ENCODE measurements around the gene SNAI3. TPM values are rescaled to one million over a fixed set of nuclear protein-coding genes. Genes with fewer than 3 reads are reported as not detected.

The SNAI3 gene
- total and polyA plus RNA-seq, 2 of the 4 experiments (the other 2 are of a cell fraction): 0.21 TPM; not detected in 1

GRCh38 chr16:88691924-88692560, 5.7 kb upstream of the SNAI3 start:
- H3K4ac ChIP-seq (ENCODE audit: low read depth, low read length): no peak overlapping the region
- dilution Hi-C loops (cut with HindIII; ENCODE audit: low sequenced_read_pairs, unreplicated experiment): no loop called here
- H4K5ac ChIP-seq (ENCODE audit: low read depth, low read length): no peak overlapping the region
- peaks cover under 1% of the 10 kb centered on the region; the same call in 1 of the 2 replicates for H4K20me1 ChIP-seq (ENCODE audit: insufficient read depth, low read length)
- H2BK20ac ChIP-seq (ENCODE audit: low read depth, low read length): no peak overlapping the region
- H3K27ac ChIP-seq (ENCODE audit: insufficient read depth, low read length): no peak overlapping the region
- H2AK5ac ChIP-seq (ENCODE audit: low read depth, low read length): no peak overlapping the region
- no peak overlapping the region for H2AK9ac ChIP-seq (replicated peaks; ENCODE audit: low read depth, low read length, poor library complexity)
- H3K56ac ChIP-seq (ENCODE audit: extremely low read depth, insufficient read depth, low read length): no peak overlapping the region
- DNase-seq (no peak), ATAC-seq (ENCODE audit: low read depth) (no peak)
- H3K18ac ChIP-seq (ENCODE audit: low read depth, low read length): no peak overlapping the region
- H2BK120ac ChIP-seq (ENCODE audit: low read depth, low read length): no peak overlapping the region
- H3K27me3 ChIP-seq (ENCODE audit: control insufficient read depth, insufficient read depth, low read length): peaks cover 31% of the 10 kb centered on the region
- no peak overlapping the region for H4K91ac ChIP-seq (ENCODE audit: insufficient read depth, low read depth, low read length)
- POLR2A ChIA-PET (ENCODE audit: unreplicated experiment): no interaction called here
- H3K14ac ChIP-seq (replicated peaks; ENCODE audit: low read depth, low read length): no peak overlapping the region
- no peak for TF ChIP-seq MXI1 (IDR thresholded peaks at IDR 0.05; ENCODE audit: borderline replicate concordance, low read depth, low read length)
- TF ChIP-seq POLR2A (IDR thresholded peaks at IDR 0.05; ENCODE audit: low read depth, low read length): no peak
- no peak for TF ChIP-seq NFE2L2 (IDR thresholded peaks at IDR 0.05; ENCODE audit: low read depth, low read length)
- in situ Hi-C loops (cut with MboI; ENCODE audit: low sequenced_read_pairs): no loop called here
- H3K36me3 ChIP-seq (ENCODE audit: control insufficient read depth, insufficient read depth, low read length): peaks cover 5% of the 10 kb centered on the region; the same call in 1 of the 2 replicates
- no peak overlapping the region for H3K9ac ChIP-seq (ENCODE audit: low read depth, low read length)
- no TSS peak for BruUV-seq (replicated peaks)
- H3K4me2 ChIP-seq (ENCODE audit: low read depth, low read length): no peak overlapping the region
- H3K9me3 ChIP-seq (ENCODE audit: control insufficient read depth, insufficient read depth, low read length): no peaks in the 10 kb centered on the region
- intact Hi-C loops (cut with micrococcal nuclease): no loop called here
- H3K4me1 ChIP-seq (ENCODE audit: control insufficient read depth, insufficient read depth, low read length): no peaks in the 10 kb centered on the region
- H3K9me1 ChIP-seq (ENCODE audit: insufficient read depth, low read length): no peaks in the 10 kb centered on the region
- no peak overlapping the region for H2AFZ ChIP-seq (replicated peaks; ENCODE audit: low read length, poor library complexity)
- WGBS, 2 experiments (ENCODE audit: extremely low coverage in 2 of 2, insufficient read length in 1 of 2): 83% methylated on average over 5 of the region's 26 CpGs; no CpG with 5 or more reads in 1 of the 2 experiments
- H3K79me1 ChIP-seq (ENCODE audit: low read depth in 1 of 2, low read length in 2 of 2): no peaks in the 10 kb centered on the region
- no peak overlapping the region for H2BK15ac ChIP-seq (ENCODE audit: low read depth, low read length)
- no peak overlapping the region for H2BK5ac ChIP-seq (ENCODE audit: low read depth, low read length, poor library complexity, severe bottlenecking)
- no peak overlapping the region for H3K4me3 ChIP-seq (ENCODE audit: insufficient read depth, low read depth, low read length)
- H3K23ac ChIP-seq (ENCODE audit: low read depth, low read length): no peak overlapping the region
- no peak overlapping the region for H4K8ac ChIP-seq (ENCODE audit: low read depth in 2 of 2, low read length in 2 of 2)
- CTCF ChIA-PET: no interaction called here

All from IMR-90 (cell line).